NCI-H2196 (cell line): ENCODE data around the gene RASSF8.
A peak's percentile ranks its signal among the peaks of the same experiment; 100 is the strongest.
"Not testable (repeated sequence)": the region's sequence is repeated elsewhere in the genome, so short reads cannot be mapped to it uniquely, and the experiment has no call there.

Experiments used
- DNase-seq: peaks from one replicate; lab custom pipeline; 2025; ENCODE audit not compliant: unreplicated experiment; lab: John Stamatoyannopoulos, UW

The RASSF8 gene

DNA sequence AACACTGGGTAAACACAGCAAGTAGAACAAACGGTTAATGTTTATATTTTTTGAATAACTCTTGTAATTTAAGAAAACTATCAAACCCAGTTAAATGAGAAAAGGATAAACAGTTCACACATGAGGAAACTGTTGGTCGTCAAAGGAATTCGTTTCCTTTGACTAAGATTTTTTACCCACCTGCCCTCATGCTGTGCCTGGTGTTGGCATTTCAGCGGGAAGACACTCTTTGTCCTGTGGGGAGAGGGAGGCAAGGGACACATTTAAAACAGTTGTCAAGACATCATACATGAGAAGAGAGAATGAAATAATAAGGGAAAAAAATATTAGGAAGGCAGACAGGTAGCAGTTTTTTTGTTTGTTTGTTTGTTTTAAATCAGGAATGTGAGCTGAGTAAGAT is 95.9 kb downstream of the RASSF8 start:
- DNase-seq = no peak

DNA sequence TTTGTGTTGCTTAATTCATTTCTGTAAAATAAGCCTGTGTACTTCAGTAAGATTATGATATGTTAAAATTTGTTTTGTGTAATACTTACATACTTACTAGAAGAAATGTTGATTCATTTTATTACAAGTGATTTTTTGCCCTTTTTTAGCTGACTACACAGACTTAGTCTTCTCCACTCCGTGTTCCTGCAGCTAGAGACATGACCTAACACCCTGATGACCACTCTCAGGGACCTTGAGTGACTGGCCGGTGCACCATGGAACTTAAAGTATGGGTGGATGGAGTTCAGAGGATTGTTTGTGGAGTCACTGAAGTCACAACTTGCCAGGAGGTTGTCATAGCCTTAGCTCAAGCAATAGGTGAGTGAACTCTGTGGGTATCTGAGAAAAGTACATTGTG is 96.6 kb downstream of the RASSF8 start:
- no peak for DNase-seq

DNA sequence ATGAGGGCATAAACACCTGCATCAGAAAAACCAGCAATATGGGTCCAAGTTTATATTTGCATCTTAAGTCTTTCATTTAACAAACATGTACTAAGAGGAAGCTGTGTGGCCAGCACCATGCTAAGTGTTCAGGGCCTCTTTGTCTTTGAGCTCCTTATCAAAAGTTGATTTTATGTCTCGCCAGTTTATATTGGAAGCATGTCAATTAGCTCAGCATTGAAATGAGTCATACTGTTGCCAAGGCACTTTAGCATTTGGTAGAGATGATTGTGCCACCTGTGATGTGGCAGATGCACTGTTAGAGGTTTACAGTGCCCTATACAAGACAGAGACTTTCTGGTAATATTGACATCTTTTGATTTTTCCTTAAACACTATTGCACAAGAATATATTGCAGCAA is 97.9 kb downstream of the RASSF8 start:
- DNase-seq = peak; percentile 81

DNA sequence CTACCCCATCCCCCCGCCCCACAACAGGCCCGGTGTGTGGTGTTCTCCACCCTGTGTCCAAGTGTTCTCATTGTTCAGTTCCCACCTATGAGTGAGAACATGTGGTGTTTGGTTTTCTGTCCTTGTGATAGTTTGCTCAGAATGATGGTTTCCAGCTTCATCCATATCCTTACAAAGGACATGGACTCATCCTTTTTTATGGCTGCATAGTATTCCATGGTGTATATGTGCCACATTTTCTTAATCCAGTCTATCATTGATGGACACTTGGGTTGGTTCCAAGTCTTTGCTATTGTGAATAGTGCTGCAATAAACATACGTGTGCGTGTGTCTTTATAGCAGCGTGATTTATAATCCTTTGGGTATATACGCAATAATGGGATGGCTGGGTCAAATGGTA is 98.8 kb downstream of the RASSF8 start:
- not testable (repeated sequence) for DNase-seq

DNA sequence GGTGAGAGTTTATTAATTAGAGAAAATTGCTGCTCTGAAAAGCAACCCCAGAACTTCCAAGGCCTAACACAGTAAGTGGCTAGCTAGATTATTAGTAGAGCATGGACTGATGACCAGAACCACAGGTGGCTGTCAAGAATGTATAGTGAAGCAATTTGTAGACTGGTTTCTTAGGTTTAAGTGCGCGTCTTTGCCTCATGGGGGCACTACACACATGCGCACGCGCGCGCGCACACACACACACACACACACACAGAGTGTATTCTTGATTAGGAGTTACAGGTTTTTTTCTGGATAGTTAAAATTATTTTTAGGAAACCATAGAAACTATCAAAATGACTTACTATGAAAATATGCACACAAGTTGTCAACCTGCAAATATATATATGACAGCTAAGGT is 99.8 kb downstream of the RASSF8 start:
- no peak for DNase-seq

DNA sequence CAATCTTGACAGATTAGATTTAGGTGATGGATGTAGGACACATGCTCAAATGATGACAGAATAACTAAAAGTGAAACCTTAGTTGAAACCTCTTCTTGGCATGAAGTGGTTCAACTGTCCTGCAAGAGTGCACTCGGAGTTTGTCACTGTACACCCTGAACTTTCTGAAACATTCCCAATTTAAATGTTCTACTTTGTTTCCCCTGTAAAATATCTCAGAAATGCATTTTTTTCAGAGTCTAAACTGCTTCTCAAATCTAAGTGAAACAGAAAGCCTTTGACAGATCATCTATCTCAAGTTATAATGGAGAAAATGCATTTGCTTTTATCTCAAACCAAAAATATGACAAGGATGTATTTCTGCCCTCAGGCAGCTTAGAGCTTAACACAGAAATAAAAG is 100.3 kb downstream of the RASSF8 start:
- no peak for DNase-seq

DNA sequence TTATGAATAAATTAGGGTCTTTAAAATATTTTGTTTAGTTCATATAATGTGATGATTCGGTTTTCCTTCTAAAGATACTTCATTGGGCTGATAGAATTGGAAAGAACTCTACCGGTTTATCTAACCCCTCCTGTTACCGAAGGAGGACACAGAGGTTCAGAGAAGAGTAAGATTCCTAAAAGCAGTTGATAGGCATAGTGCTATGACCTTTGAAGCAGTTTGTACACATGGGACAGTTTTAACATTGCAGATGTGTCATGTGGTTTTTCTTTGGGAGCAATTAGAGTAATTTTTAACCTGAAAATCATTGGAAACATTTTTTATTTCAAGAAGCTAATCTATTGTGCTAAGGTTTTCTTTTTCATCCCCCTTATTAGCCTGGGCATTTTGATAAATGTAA is 103.5 kb downstream of the RASSF8 start:
- no peak for DNase-seq

DNA sequence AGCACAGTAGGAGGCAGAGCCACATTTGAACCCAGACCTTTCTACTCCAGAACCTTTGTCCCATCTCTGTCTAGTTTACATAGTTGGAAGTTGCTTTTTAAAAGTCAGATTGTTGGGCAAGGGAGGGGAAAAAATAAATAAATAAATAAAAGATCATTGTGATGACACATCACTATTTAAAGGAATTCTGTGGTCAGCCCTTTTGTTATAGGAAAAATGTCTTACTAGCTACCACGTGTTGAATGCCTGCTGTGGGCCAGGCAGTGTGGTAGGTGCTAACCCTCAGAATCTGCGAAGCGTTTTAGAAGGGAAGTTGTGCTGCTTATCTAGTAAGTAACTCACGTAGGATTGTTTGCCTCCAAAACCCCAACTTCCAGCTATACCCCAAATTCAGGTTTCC is 104.1 kb downstream of the RASSF8 start:
- no peak for DNase-seq

DNA sequence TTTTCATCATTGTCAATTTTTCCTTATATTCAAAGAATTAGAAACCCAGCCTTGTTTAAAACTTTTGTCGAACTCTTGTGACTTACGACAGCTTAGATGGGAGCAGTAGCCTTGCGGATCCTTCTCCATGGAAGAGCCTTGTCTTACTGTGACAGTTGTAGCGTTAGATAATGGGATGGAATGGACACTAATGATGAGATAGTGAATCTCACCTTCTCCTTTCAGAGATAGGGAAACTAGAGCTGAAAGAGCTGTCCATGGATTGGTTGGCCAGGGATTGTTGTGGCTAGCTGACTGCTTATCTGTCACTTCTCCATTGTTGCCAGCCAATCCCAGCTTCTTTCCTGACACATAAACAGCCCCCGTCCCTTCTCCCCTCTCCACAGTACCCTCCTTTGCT is 107.0 kb downstream of the RASSF8 start:
- no peak for DNase-seq

DNA sequence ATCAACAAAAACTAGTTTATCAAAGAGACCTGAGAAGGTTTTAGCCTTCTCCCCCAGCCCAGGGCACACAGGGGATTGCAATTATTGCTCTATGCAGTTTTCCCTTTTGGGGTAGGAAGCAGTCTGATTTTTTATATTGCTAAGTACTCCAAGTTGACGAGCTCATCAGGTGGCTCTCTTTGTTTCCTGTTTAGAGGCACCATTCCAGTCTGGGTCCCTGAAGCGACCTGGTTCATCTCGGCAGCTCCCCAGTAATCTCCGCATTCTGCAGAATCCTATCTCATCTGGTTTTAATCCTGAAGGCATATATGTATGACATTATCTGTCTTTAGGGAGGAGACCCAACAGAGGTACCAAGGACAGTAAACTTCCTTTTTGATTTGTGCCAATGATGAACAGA is 110.0 kb downstream of the RASSF8 start:
- DNase-seq = no peak

DNA sequence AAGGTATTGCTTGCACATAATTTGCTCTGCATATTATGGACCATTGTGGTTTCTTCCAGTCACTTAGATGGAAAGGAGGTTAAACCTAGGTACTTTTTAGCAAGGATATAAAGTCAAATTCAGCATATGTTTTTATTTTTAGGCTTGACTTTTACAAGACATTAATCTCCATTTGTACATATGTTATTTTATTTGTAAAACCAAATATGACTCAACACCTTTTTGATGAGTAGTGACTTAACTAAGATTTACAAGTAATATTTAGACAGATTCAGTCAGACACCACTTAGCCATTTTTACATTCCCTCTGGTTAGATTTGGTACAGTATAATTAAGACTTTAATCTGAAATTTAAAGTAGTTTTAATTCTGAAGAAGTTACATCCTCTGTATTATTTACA is 111.3 kb downstream of the RASSF8 start:
- no peak for DNase-seq

DNA sequence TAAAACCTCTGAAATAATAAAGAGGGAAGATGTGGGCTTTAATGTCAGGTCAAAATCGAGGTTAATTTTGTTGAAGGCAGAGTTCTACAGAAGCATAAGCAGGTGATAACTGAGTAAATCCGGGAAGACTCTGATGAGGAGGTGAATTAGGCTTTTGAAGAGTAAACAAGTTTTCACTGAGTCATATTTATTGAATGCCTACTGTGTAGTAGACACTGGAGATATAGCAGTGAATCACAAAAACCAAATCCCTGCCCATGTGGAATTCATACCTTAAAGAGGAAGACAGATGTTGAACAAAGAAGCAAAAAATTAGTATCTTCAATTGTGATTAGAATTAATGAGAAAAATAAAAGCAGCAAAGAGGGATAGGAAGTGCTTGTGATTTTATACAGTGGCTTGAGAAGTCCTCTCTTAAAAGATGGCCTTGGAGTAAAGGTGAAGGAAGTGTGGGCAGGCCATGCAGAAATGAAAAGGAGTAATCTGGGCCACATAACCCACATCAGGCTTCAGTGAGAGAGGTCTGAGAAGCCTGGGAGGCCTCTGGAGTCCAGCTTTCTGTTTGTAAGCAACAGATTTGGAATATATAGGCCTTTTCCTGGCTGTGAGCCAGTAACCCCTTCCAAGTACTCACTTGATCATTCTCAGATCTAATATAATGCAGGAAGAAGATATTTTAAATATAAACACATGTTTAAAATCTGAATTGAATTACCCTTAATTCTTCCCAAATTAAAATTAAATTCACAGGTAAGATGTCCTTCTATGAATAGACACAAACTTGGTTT is 119.6 kb downstream of the RASSF8 start:
- DNase-seq = no peak

DNA sequence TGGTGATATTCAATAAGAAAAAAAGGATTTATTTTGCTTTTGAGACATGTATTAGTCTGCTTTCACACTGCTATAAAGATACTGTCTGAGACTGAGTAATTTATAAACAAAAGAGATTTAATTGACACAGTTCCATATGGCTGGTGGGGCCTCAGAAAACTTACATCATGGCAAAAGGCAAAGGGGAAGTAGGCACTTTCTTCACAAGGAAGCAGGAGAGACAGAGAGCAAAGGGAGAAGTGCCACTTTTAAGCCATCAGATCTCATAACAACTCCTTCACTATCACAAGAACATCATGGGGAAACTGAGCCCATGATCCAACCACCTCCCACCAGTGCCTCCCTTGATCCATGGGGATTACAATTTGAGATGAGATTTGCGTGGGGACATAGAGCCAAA is 122.4 kb downstream of the RASSF8 start:
- no peak for DNase-seq

DNA sequence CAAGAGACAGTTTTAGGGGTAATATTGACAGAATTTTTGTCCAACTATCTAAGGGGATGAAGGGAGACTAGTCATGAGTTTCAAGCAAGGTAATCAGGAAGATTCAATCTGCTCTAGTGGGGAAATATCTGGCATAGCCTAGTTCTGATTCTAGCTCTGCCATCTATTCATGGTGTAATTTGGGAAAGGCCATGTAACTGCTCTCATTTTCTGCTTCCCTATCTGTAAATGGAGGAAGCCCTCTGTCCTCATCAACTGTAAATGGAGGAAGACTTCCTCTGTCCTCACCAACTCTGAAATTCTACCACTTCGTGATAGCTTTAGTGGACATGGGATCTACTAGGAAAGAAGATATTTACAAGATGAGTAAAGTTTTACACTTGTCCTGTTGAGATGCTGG is 128.5 kb downstream of the RASSF8 start:
- no peak for DNase-seq

DNA sequence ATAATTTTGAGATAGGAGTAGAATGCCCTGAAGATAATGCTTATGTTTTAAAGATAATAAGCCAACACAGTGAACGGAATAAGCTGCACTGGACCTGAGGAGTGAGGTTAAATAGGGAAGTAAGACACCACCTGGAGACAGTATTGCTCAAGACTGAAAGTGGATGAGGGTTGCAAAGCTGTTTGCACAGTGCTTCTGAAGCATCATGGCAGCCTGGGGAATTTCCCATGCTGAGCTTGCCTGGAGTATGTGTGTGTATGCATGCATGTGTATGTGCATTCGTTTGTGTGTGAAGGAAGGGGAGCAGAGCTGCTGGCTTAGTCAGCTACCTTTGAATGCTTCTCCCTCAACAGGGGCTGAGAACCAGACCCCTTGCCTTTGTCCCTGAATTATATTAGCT is 130.5 kb downstream of the RASSF8 start:
- DNase-seq = no peak

DNA sequence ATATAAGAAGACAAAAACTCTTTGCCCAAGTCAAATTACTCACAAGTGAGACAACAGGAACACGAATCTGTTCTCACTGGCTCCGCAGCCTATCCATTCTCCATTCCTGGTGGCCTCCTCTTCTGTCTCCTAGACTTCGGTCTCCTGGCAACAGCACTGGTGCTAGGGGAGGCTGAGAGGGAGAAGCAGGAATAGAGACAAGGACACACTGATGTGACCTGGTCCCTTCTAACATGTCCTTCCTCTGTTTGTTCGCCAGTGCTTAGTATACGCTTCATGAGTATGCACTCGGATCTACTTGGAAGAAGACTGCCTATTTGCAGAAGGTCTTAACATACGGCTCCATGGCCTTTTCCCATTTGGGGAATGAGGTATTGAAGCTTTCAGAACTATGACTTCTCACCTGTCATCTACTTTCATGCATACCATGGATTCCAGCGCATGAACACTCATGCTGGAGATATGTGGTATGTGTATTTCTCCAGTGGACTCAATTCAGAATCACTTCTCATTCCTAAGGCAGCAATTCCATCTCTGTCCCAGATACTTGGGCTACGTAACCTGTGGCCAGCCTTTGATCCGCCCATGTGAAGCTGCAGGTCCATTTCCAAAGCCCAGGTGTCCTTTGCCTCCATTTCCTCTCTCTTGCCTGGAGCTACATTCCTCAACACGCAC is 132.5 kb downstream of the RASSF8 start:
- DNase-seq = no peak

DNA sequence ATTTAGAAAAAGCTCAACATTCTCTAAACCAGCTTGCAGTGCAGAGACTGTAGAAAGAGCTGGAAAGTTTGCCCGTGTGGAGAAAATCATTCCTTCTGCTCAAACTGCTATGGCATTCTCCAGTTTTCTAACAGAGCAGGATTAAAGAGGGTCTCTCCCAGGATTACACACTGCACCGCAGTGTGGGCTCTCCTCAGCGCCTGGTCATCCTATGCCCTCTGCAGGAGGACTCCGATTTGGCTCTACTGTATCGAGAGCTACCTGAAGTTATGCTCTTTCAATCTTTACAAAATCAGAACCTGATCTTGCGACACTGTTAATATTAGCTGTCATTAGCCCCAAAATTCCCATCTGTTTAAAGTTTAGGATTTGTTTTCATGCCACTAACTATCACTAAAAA is 133.3 kb downstream of the RASSF8 start:
- no peak for DNase-seq

DNA sequence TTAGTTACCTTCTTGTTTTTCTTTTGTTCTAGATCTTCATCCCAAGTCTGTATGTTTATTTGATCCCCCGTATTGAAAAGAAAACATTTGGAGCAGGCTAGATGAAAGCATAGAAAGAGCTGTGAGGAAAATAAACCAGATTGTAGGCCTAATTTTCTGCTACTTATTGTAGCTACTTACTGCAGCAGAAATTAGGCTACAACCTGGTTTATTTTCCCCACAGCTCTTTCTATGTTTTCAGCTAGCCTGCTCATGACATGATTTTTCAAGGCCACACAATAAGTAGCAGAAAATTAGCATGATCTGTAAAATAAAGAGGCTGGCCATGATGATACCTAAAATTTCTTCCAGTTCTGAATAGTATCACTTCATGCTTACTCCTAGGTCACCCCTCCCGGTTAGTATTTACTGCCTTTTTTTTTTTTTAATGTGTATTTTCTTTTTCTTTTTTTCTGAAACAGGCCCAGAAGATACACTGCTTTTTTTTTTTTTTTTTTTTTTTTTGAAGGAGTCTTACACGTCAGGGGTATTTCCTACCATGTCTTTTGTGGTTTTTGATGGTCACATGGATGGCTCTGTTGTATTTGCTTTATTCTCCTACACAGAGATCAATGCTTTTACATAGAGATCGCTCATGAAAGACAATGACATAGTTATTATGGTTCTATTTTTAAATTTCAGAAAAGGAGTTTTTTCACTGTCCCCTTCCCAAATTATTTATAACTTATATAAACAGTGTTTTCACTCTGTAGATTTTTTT is 134.0 kb downstream of the RASSF8 start:
- DNase-seq = no peak

DNA sequence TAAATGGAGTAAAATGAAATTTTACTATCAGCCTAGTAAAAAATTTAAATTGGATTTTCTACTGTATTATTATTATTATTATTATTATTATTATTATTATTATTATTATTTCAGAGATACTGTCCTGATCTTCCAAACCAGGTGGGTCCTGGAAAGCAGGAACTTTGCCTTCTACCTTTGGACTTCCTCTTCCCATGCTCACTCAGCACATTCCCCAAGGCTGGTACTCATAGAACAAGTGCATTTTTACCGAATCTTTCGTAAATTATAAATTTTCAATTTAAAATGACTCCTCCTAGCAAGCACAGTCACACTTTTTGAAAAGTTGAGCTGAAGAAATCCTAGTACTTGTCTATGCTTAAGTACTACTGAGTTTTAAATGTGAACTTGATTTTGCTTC is 136.7 kb downstream of the RASSF8 start:
- no peak for DNase-seq

DNA sequence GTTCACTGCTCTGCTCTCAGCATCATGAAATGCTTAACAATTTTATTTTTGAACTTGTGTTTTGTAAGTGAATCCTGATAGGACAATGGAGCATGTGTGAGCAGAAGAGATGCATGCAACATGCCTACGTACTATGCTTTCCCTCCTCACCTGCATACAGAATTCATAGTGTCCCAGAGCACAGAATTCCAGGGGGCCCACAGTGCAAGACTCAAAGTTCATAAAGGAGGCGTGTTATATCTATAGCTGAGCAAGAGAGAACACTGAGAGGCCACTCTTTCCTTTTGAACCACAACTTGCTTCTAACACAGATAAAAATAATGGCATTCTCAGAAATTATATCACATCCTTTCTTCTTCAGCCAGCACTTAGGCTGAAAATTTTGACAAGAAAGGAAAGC is 137.6 kb downstream of the RASSF8 start:
- DNase-seq = no peak

DNA sequence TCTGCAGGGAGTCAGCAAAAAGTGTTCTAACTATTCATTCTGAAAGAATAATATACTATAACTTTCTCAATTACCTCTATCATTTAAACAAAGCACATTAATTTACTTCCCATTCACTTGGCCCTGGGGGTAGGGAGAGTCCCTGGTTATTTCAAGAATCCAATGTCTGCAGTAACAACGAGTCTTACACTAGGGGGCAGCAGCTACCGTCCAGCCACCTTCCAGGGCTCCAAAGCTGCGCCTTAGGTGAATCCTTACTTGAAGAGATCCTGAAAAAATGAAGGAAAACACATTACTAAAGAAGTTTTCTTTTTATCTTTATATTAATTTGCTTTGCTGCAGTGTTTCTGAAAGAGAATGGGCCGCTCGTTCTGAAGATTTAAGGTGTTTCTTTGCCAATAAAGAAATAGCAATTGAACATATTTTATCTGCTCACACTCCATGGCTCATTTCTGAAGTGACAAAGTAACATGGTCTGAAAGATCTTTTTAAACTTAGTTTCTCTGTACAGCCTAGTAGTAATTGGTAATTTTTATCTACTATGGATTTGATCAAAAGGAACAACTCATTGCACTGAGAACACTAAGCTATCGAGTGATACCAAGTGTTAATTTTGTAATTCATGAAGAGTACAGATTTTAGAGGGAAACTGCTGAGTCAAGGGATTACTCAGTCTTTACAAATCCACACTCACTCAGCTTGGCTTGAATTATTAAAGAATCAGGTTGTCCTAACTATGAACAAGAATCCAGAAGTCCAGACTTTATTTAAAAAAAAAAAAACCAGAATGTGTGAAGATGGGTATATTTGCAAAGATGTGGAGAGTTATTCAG is 138.8 kb downstream of the RASSF8 start:
- DNase-seq = peak; percentile 94
